Dermis lymphatic vessel endothelial cell (primary cell): ENCODE measurements around the gene DNAJC15. TPM values are rescaled to one million over a fixed set of nuclear protein-coding genes. Genes with fewer than 3 reads are reported as not detected.

Experiments
- total RNA-seq: library from RNA; depleted of rRNA; stranded (reverse); fragments of >200 nt; gene quantifications from 2 replicates; pipeline ENCODE4 v1.2.1, GENCODE V29; 2014

The DNAJC15 gene
- 17.4 and 17.9 TPM in 2 replicates for total RNA-seq

DNA sequence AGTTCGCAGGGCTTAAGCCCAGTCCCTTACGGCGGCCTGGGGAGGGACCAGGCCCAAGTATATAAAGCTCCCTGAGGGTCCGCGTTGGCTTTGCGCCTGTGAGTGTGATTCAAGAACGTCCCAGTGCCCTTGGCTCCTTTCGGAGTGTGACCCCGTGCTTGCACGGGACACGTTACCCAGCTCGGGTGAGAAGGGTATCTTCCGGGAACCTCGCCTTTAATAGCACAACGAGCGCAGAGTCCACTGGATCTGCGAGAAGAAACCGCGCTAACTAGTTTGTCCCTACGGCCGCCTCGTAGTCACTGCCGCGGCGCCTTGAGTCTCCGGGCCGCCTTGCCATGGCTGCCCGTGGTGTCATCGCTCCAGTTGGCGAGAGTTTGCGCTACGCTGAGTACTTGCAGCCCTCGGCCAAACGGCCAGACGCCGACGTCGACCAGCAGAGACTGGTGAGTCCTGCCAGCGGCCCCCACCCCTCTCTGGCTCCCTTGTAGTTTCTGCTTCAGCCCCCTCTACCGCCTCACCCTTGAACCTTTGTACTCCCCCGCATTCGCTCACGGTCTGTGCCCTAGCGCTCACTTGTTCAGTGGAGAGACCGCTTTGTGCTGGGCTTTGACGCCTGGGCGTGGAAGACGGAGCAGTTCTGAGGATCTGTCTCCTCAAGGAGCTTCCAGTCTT is at the start of gene DNAJC15:
Gene DNAJC15 (plus strand): TSS at position 298 of the 675 bp plus-strand sequence. CDS start 41 bp downstream, at position 339.

GRCh38 chr13:42991898-42992763 is 31.3 kb upstream of the DNAJC15 start, which contains the start of gene EPSTI1:
EPSTI1 (minus strand) TSS chr13:42992241; CDS start chr13:42992165, 76 bp downstream.

Other genes starting within 250 kb of the DNAJC15 start
- not detected in 2 replicates for gene FAM216B, start 242.0 kb upstream of the DNAJC15 start, total RNA-seq
- gene EPSTI1, start 31.3 kb upstream of the DNAJC15 start, total RNA-seq, result 0.26 and 1.2 TPM in 2 replicates